ENCODE data around the gene ECT2L. TPM values are rescaled to one million over a fixed set of nuclear protein-coding genes. Genes with fewer than 3 reads are reported as not detected.

ECT2L gene
- total and polyA plus RNA-seq, 2 of the 4 experiments (the other 2 are of a cell fraction): not detected

DNA sequence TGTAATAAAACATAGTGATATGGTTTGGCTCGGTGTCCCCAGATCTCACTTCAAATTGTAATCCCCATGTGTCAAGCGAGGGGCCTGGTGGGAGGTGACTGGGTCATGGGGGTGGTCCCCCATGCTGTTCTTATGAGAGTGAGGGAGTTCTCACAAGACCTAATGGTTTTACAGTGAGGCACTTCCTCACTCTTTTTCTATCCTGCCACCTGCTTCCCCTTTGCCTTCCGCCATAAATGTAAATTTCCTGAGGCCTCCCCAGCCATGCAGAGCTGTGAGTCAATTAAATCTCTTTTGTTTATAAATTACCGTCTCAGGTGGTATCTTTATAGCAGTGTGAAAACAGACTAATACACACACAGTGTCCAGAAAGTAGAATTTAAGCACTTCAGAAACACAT, 113.6 kb downstream of the ECT2L start:
- Histone ChIP-seq H3K36me3 (ENCODE audit: control insufficient read depth, insufficient read depth, low read length) (peaks cover 27% of the 10 kb centered on the region), H3K23ac (ENCODE audit: low read depth, low read length) (no peak overlapping the region), H3K4me2 (ENCODE audit: low read depth, low read length) (no peak overlapping the region), H4K5ac (ENCODE audit: low read depth, low read length) (no peak overlapping the region), H4K8ac (ENCODE audit: low read depth in 2 of 2, low read length in 2 of 2) (no peak overlapping the region), H3K79me1 (ENCODE audit: low read depth in 1 of 2, low read length in 2 of 2) (no peaks in the 10 kb centered on the region), H4K20me1 (ENCODE audit: insufficient read depth, low read length) (no peaks in the 10 kb centered on the region), H2BK20ac (ENCODE audit: low read depth, low read length) (no peak overlapping the region), H3K27ac (ENCODE audit: insufficient read depth, low read length) (no peak overlapping the region), H2AFZ (replicated peaks; ENCODE audit: low read length, poor library complexity) (no peak overlapping the region), H2AK9ac (replicated peaks; ENCODE audit: low read depth, low read length, poor library complexity) (no peak overlapping the region), H2BK15ac (ENCODE audit: low read depth, low read length) (no peak overlapping the region), H2AK5ac (ENCODE audit: low read depth, low read length) (no peak overlapping the region), H3K4me3 (ENCODE audit: insufficient read depth, low read depth, low read length) (no peak overlapping the region), H2BK5ac (ENCODE audit: low read depth, low read length, poor library complexity, severe bottlenecking) (no peak overlapping the region), H3K18ac (ENCODE audit: low read depth, low read length) (no peak overlapping the region), H3K9me1 (ENCODE audit: insufficient read depth, low read length) (peaks cover 5% of the 10 kb centered on the region; the same call in 1 of the 2 replicates), H3K9me3 (ENCODE audit: control insufficient read depth, insufficient read depth, low read length) (no peaks in the 10 kb centered on the region), H4K91ac (ENCODE audit: insufficient read depth, low read depth, low read length) (no peak overlapping the region), H3K4ac (ENCODE audit: low read depth, low read length) (no peak overlapping the region), H3K27me3 (ENCODE audit: control insufficient read depth, insufficient read depth, low read length) (no peaks in the 10 kb centered on the region), H3K9ac (ENCODE audit: low read depth, low read length) (no peak overlapping the region), H3K14ac (replicated peaks; ENCODE audit: low read depth, low read length) (no peak overlapping the region), H3K56ac (ENCODE audit: extremely low read depth, insufficient read depth, low read length) (no peak overlapping the region), H2BK120ac (ENCODE audit: low read depth, low read length) (no peak overlapping the region), H3K4me1 (ENCODE audit: control insufficient read depth, insufficient read depth, low read length) (no peaks in the 10 kb centered on the region)
- ATAC-seq (ENCODE audit: low read depth) (no peak), DNase-seq (no peak)
- TF ChIP-seq USF2 (IDR thresholded peaks at IDR 0.05; ENCODE audit: low read depth, low read length) (no peak), CEBPB (IDR thresholded peaks at IDR 0.05; ENCODE audit: low read depth, low read length) (no peak), SMC3 (IDR thresholded peaks at IDR 0.05; ENCODE audit: low read depth, low read length) (no peak), MAZ (IDR thresholded peaks at IDR 0.05; ENCODE audit: borderline replicate concordance, low read depth, low read length) (no peak), MXI1 (IDR thresholded peaks at IDR 0.05; ENCODE audit: borderline replicate concordance, low read depth, low read length) (no peak), RCOR1 (IDR thresholded peaks at IDR 0.05; ENCODE audit: insufficient replicate concordance, low read length) (no peak), CHD1 (IDR thresholded peaks at IDR 0.05; ENCODE audit: low read depth, low read length) (no peak), RFX5 (IDR thresholded peaks at IDR 0.05; ENCODE audit: low read depth, low read length) (no peak), NFE2L2 (IDR thresholded peaks at IDR 0.05; ENCODE audit: low read depth, low read length) (no peak), FOS (IDR thresholded peaks at IDR 0.05; ENCODE audit: low read depth, low read length) (no peak), ELK1 (IDR thresholded peaks at IDR 0.05; ENCODE audit: borderline replicate concordance, low read depth, low read length) (no peak), MAFK (IDR thresholded peaks at IDR 0.05; ENCODE audit: low read depth, low read length) (no peak), POLR2A (IDR thresholded peaks at IDR 0.05; ENCODE audit: low read depth, low read length) (no peak), BHLHE40 (IDR thresholded peaks at IDR 0.05; ENCODE audit: low read depth, low read length) (no peak)
- TF ChIP-seq, protein P1, sequence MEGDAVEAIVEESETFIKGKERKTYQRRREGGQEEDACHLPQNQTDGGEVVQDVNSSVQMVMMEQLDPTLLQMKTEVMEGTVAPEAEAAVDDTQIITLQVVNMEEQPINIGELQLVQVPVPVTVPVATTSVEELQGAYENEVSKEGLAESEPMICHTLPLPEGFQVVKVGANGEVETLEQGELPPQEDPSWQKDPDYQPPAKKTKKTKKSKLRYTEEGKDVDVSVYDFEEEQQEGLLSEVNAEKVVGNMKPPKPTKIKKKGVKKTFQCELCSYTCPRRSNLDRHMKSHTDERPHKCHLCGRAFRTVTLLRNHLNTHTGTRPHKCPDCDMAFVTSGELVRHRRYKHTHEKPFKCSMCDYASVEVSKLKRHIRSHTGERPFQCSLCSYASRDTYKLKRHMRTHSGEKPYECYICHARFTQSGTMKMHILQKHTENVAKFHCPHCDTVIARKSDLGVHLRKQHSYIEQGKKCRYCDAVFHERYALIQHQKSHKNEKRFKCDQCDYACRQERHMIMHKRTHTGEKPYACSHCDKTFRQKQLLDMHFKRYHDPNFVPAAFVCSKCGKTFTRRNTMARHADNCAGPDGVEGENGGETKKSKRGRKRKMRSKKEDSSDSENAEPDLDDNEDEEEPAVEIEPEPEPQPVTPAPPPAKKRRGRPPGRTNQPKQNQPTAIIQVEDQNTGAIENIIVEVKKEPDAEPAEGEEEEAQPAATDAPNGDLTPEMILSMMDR (conservative IDR thresholded peaks at IDR 0.05; ENCODE audit: low read depth, low read length): no peak
- BruUV-seq (replicated peaks): no TSS peak
- intact Hi-C loops (cut with micrococcal nuclease) (no loop called here), in situ Hi-C loops (cut with MboI; ENCODE audit: low sequenced_read_pairs) (no loop called here), dilution Hi-C loops (cut with HindIII; ENCODE audit: low sequenced_read_pairs, unreplicated experiment) (no loop called here)
- POLR2A ChIA-PET (ENCODE audit: unreplicated experiment): no interaction called here
- WGBS, 2 experiments (ENCODE audit: extremely low coverage in 2 of 2, insufficient read length in 1 of 2): no CpG with 5 or more reads among the region's 4 CpGs
- CTCF ChIA-PET: interaction anchor here (0.6 kb wide), 1 partner anchor 797 kb away, joined by 3 read pairs; no protein-coding TSS in a partner anchor
